ENCODE measurements around the gene CDH4.

The CDH4 gene

GRCh38 chr20:61891916-61892649, 640.0 kb downstream of the CDH4 start:
- no peak for DNase-seq (ENCODE audit: low read depth in 2 of 2)

- no peak for DNase-seq (ENCODE audit: low read depth in 2 of 2)
These were observed 643.0 kb downstream of the CDH4 start for GRCh38 chr20:61895016-61895415.

GRCh38 chr20:61895686-61896057, 643.6 kb downstream of the CDH4 start:
- no peak for DNase-seq (ENCODE audit: low read depth in 2 of 2)

GRCh38 chr20:61896058-61896961, 644.2 kb downstream of the CDH4 start:
- DNase-seq (ENCODE audit: low read depth in 2 of 2), result peak in 1 of 2 donors; percentile 8

- no peak for DNase-seq (ENCODE audit: low read depth in 2 of 2)
These were observed 645.6 kb downstream of the CDH4 start for GRCh38 chr20:61897401-61898295.

GRCh38 chr20:61898405-61898804, 646.3 kb downstream of the CDH4 start:
- DNase-seq (ENCODE audit: low read depth in 2 of 2), result no peak

- no peak for DNase-seq (ENCODE audit: low read depth in 2 of 2)
These were observed 648.2 kb downstream of the CDH4 start for GRCh38 chr20:61900011-61900944.

GRCh38 chr20:61900945-61901293, 648.9 kb downstream of the CDH4 start:
- DNase-seq (ENCODE audit: low read depth in 2 of 2), result no peak

- DNase-seq (ENCODE audit: low read depth in 2 of 2), result no peak
These were observed 649.5 kb downstream of the CDH4 start for GRCh38 chr20:61901392-61902220.

GRCh38 chr20:61902221-61902869, 650.3 kb downstream of the CDH4 start:
- DNase-seq (ENCODE audit: low read depth in 2 of 2), result no peak

- DNase-seq (ENCODE audit: low read depth in 2 of 2), result no peak
These were observed 651.7 kb downstream of the CDH4 start for GRCh38 chr20:61903575-61904340.

GRCh38 chr20:61904456-61904855, 652.4 kb downstream of the CDH4 start:
- no peak for DNase-seq (ENCODE audit: low read depth in 2 of 2)

- no peak for DNase-seq (ENCODE audit: low read depth in 2 of 2)
These were observed 653.9 kb downstream of the CDH4 start for GRCh38 chr20:61905781-61906523.

- no peak for DNase-seq (ENCODE audit: low read depth in 2 of 2)
These were observed 655.2 kb downstream of the CDH4 start for GRCh38 chr20:61907081-61907891.

- no peak for DNase-seq (ENCODE audit: low read depth in 2 of 2)
These were observed 656.3 kb downstream of the CDH4 start for GRCh38 chr20:61908057-61909026.

GRCh38 chr20:61909028-61909427, 657.0 kb downstream of the CDH4 start:
- DNase-seq (ENCODE audit: low read depth in 2 of 2), result no peak

Measured in stimulated activated CD4-positive, alpha-beta T cell treated with anti-CD3 and anti-CD28 coated beads, Interleukin-4, amount 100 ng/mL, for 48 hours (primary cell).